GM11168 (cell line): ENCODE results near the gene SAFB2.

Experiments used
- in situ Hi-C: fragments of 300-500 bp; cut with MboI; formaldehyde crosslinking; loops from one replicate; pipeline ENCODE4 v1.12.0; 2022; ENCODE audit warnings: low sequenced_read_pairs; ENCODE audit not compliant: unreplicated experiment

The SAFB2 gene

GRCh38 chr19:5637971-5638370, 15.4 kb upstream of the SAFB2 start:
- in situ Hi-C loops = no loop called here

- in situ Hi-C loops = no loop called here
Measured at GRCh38 chr19:5635427-5635826, 12.9 kb upstream of the SAFB2 start.

DNA sequence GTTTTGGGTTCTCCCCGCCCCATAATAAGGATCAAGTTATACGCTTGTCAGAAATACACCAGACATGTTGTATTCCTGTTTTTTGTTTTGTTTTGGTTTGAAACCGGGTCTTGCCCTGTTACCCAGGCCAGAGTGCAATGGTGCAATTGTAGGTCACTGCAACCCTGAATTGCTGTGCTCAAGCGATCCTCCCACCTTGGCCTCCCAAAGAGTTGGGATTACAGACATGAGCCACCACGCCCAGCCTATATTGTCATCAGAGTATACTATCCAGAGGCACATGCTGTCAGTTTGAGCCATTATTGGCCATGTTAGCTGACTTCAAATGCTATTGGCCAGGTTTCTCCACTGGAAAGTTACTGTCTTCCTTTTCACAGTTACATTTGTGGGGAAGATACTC, 10.1 kb upstream of the SAFB2 start:
- in situ Hi-C loops = no loop called here

- in situ Hi-C loops = no loop called here
Measured at GRCh38 chr19:5632241-5632612, 9.7 kb upstream of the SAFB2 start.

- in situ Hi-C loops = no loop called here
Measured at GRCh38 chr19:5631567-5632240, 9.1 kb upstream of the SAFB2 start.

- in situ Hi-C loops = loop anchor here (5.0 kb wide), 1 partner anchor 33 kb away; no protein-coding TSS in a partner anchor
Measured at GRCh38 chr19:5628919-5629481, 6.4 kb upstream of the SAFB2 start.

- in situ Hi-C loops = loop anchor here (5.0 kb wide), 1 partner anchor 34 kb away; no protein-coding TSS in a partner anchor
Measured at GRCh38 chr19:5628461-5628860, 5.9 kb upstream of the SAFB2 start.

GRCh38 chr19:5627395-5627904, 4.9 kb upstream of the SAFB2 start:
- in situ Hi-C loops = loop anchor here (5.0 kb wide), 1 partner anchor 35 kb away; no protein-coding TSS in a partner anchor

DNA sequence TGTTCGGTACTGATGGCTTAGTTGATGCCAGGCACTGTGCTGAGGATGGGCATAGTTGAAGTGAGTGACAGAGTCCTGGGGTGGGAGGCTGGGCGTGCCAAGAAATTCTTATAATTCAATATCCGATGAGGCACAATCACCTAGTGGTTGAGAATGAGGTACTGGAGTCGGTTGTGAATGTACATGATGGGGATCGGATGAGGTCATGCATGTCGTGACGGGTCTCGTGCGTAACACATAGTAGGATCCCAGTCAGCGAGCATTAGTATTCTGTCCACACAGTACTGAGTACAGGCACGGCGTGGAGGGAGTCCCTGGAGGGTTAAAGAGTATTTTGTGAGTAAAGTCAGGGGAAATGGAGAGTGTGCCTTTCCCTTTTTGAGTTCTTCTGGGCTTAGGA, 3.1 kb upstream of the SAFB2 start:
- in situ Hi-C loops = loop anchor here (5.0 kb wide), 1 partner anchor 37 kb away; no protein-coding TSS in a partner anchor

DNA sequence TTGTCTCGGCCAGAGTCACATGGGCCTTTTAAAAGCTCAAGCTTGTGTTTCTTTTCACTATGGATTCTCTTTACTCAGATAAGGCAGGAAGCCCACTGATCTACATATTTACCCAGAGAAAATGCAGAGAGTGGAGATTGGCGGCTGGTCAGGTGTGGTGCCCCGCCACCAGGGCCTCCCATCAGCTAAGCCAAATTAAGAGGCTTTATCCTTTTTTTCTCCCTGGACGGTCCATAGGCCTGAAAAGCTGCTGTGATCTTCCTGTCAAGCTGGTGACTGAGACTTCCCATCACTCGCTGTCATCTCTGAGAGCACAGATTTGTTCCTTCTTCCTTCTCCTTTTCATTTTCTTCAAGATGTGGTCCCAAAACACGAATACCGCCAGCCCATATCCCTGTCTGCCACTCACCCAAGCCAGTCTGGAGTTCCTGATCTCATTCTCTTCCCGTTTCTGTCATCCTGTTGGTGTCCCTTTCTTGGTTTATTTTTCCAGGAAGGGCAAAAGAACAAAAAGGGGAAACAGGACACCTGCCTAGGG, 2.2 kb upstream of the SAFB2 start:
- in situ Hi-C loops = loop anchor here (5.0 kb wide), 1 partner anchor 37 kb away; no protein-coding TSS in a partner anchor

GRCh38 chr19:5624018-5624663, 1.6 kb upstream of the SAFB2 start:
- in situ Hi-C loops = no loop called here

GRCh38 chr19:5623397-5624017, 931 bp upstream of the SAFB2 start:
- in situ Hi-C loops = no loop called here

DNA sequence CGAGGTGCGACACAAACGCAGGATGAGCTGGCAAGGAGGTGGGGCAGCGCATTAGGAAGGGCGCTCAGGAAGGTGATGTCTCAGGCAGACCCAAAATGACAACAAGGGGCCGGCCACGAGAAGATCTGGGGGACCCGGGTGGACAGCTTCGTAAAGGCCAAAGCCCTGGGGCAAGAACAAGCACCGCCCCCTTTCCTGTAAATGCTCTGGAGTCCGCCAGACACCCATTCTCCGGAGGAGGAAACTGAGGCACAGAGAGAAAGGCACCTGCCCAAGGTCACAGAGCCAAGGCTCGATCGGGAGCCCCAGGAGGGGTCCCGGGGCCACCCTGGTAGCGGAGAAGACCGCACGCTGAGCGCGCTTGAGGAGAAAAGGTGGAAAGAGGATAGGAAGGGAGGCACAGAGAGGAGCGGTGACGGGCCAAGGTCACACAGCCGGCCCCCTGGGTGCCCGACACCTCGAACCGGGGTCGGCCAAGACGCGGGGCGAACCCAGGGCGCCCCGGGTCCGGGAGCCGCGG, 571 bp downstream of the SAFB2 start:
- in situ Hi-C loops = no loop called here

- in situ Hi-C loops = no loop called here
Measured at GRCh38 chr19:5621311-5621944, 1.1 kb downstream of the SAFB2 start.

DNA sequence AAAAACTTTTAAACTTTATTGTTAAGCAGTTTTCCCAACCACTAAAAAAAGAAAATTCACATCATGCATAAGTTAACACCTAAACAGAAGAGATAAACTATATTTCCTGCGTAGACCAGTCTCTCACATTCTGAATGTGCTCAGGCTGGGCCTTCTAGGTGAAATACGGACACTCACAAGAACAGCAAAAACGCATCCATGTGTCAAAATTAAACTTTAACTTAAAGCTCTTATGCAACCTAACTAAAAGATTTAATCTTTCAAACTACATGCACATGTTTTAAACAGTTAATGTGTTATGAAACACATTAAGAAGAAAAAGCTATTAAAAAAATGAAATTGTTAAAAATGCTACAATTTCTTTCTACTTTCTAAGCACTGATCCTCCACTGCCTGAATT, 2.6 kb downstream of the SAFB2 start:
- in situ Hi-C loops = no loop called here

GRCh38 chr19:5618591-5618990, 4.0 kb downstream of the SAFB2 start:
- in situ Hi-C loops = no loop called here

GRCh38 chr19:5617080-5617479, 5.5 kb downstream of the SAFB2 start:
- in situ Hi-C loops = no loop called here

- in situ Hi-C loops = no loop called here
Measured at GRCh38 chr19:5615756-5616327, 6.7 kb downstream of the SAFB2 start.
